Measurements from ENCODE around the gene DLX3. TPM values are rescaled to one million over a fixed set of nuclear protein-coding genes. Genes with fewer than 3 reads are reported as not detected.
"Not testable (repeated sequence)": the region's sequence is repeated elsewhere in the genome, so short reads cannot be mapped to it uniquely, and the experiment has no call there.

DLX3 gene
- total RNA-seq, result 0.82 TPM

GRCh38 chr17:49995055-49995738 lies at the start of gene DLX3:
Gene DLX3, minus strand, starts transcription at chr17:49995224. Its CDS starts 226 bp downstream, at chr17:49994998.
- DNase-seq, result peak; percentile 86

- DNase-seq, result no peak
These were observed 49.5 kb upstream of the DLX3 start for GRCh38 chr17:50044483-50044882.

- DNase-seq, result peak; percentile 54
These were observed 48.5 kb upstream of the DLX3 start for GRCh38 chr17:50043290-50044148.

- no peak for DNase-seq
These were observed 47.2 kb upstream of the DLX3 start for GRCh38 chr17:50042211-50042610.

GRCh38 chr17:50040496-50040895 lies 45.5 kb upstream of the DLX3 start:
- DNase-seq, result not testable (repeated sequence)

- no peak for DNase-seq
These were observed 44.0 kb upstream of the DLX3 start for GRCh38 chr17:50039058-50039457.

- peak; percentile 40 for DNase-seq
These were observed 42.5 kb upstream of the DLX3 start for GRCh38 chr17:50037321-50038107.

- no peak for DNase-seq
These were observed 41.6 kb upstream of the DLX3 start for GRCh38 chr17:50036455-50037261.

- DNase-seq, result no peak
These were observed 40.9 kb upstream of the DLX3 start for GRCh38 chr17:50035945-50036344.

- no peak for DNase-seq
These were observed 40.4 kb upstream of the DLX3 start for GRCh38 chr17:50035421-50035879.

GRCh38 chr17:50034498-50035364 lies 39.7 kb upstream of the DLX3 start:
- no peak for DNase-seq

GRCh38 chr17:50033316-50033715 lies 38.3 kb upstream of the DLX3 start:
- peak; percentile 65 for DNase-seq

GRCh38 chr17:50029185-50029584 lies 34.2 kb upstream of the DLX3 start:
- no peak for DNase-seq

- no peak for DNase-seq
These were observed 33.7 kb upstream of the DLX3 start for GRCh38 chr17:50028736-50029120.

- DNase-seq, result peak; percentile 43
These were observed 33.1 kb upstream of the DLX3 start for GRCh38 chr17:50027881-50028735.

GRCh38 chr17:50027172-50027880 lies 32.3 kb upstream of the DLX3 start:
- no peak for DNase-seq

GRCh38 chr17:50026837-50027171 lies 31.8 kb upstream of the DLX3 start:
- peak; percentile 89 for DNase-seq

GRCh38 chr17:50026046-50026675 lies 31.1 kb upstream of the DLX3 start:
- no peak for DNase-seq

GRCh38 chr17:50024808-50025207 lies 29.8 kb upstream of the DLX3 start:
- no peak for DNase-seq

All from tongue (tissue), 2 donors.